GM15510 (cell line): Measurements from ENCODE around the gene ZNF580.
A peak's percentile ranks its signal among the peaks of the same experiment; 100 is the strongest.

Experiments used
- POLR2A ChIP-seq: IDR thresholded peaks from 3 replicates; pipeline ENCODE4 v1.6.1; 2011; ENCODE audit warnings: borderline replicate concordance; ENCODE audit not compliant: insufficient read length; ENCODE audit errors: extremely low read depth

ZNF580 gene

DNA sequence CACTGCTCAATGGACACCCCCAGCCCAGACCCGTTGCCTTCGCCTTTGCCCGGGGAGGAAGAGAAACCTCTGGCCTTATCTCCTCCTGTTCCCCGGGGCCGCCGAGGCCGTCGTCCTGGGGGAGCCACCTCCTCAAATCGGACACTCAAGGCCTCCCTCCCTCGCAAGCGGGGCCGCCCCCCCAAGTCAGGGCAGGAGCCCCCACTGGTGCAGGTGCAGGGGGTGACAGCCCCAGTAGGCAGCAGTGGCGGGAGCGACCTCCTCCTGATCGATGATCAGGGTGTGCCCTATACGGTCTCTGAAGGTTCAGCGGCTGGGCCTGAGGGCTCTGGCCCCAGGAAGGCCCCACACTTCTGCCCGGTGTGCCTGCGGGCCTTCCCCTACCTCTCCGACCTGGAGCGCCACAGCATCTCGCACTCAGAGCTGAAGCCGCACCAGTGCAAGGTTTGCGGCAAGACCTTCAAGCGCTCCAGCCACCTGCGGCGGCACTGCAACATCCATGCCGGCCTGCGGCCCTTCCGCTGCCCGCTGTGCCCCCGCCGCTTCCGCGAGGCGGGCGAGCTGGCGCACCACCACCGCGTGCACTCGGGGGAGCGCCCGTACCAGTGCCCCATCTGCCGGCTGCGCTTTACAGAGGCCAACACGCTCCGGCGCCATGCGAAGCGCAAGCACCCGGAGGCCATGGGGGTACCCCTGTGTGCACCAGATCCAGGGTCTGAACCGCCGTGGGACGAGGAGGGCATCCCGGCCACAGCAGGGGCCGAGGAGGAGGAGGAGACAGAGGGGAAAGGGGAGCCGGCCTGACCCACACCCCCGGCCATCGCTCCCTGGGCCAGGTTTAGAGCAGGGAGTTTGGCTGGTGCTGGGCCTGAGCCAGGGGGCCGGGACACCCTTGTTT, 38.4 kb upstream of the ZNF580 start:
- TF ChIP-seq POLR2A = no peak

DNA sequence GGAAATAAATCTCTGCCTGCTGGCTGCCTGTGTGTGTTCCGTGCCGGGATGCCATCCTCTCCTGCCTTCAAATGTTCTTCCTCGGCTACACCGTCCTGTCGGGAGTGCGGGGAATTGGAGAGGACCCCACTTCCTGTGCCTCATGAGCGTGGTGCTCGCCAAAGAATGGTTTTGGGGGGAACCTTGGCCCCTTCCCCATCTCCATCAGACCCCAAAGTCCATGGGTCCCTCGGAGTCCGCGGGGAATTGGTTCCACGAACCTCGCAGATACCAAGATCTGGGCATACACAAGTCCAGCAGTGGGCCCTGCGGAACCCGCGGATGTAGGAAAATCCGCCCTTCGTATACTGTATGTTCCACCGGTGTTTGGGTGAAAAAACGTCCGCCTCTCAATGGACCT, 37.7 kb upstream of the ZNF580 start:
- TF ChIP-seq POLR2A = no peak

DNA sequence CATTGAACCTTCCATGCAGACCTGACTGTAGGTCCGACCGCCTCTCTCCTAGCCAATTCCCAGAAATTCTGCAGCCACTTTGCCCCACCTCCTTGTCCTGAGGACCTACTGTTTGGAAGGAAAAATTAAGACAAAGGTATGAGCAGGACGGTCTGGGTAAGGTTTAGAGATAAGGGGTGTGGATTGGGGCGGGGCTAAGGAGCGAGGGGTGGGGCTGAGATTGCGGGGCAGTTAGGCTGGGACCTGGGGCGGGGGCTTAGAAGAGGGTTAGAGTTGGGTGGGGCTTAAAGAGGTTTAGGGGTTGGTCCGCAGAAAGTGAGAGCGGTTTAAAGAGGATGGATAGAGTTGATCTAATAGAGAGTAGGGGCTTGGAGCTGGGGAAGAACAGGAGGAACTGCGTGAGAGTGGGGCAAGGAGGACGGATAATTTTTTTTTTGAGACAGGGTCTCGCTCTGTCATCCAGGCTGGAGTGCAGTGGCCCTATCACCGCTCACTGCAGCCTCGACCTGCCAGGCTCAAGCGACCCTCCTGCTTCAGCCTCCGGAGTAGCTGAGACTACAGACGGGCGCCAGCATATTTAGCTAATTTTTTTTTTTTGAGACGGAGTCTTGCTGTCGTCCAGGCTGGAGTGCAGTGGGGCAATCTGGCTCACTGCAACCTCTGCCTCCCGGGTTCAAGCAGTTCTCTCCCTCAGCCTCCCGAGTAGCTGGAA, 37.1 kb upstream of the ZNF580 start:
- no peak for TF ChIP-seq POLR2A

DNA sequence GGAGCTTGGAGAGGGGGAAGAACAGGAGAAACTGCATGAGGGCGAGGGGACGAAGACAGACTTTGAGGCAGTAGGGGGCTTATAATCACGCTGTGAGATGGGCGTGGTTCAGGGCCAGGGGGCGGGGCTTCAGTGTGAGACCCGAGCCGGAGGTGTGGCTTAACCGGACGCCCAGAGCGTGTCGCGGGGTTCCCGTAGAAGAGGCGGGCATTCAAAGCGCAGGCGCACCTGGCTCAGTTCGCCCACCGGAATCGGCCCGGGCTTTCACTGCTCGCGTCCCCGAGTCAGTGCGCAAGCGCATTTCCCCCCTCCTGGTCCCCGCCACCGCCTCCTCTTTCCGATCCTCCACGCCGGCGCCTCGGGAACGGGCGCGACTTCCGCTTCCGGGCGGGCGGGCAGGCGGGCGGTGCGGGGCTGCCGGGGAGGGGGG, 35.6 kb upstream of the ZNF580 start:
- TF ChIP-seq POLR2A = peak; percentile 16

DNA sequence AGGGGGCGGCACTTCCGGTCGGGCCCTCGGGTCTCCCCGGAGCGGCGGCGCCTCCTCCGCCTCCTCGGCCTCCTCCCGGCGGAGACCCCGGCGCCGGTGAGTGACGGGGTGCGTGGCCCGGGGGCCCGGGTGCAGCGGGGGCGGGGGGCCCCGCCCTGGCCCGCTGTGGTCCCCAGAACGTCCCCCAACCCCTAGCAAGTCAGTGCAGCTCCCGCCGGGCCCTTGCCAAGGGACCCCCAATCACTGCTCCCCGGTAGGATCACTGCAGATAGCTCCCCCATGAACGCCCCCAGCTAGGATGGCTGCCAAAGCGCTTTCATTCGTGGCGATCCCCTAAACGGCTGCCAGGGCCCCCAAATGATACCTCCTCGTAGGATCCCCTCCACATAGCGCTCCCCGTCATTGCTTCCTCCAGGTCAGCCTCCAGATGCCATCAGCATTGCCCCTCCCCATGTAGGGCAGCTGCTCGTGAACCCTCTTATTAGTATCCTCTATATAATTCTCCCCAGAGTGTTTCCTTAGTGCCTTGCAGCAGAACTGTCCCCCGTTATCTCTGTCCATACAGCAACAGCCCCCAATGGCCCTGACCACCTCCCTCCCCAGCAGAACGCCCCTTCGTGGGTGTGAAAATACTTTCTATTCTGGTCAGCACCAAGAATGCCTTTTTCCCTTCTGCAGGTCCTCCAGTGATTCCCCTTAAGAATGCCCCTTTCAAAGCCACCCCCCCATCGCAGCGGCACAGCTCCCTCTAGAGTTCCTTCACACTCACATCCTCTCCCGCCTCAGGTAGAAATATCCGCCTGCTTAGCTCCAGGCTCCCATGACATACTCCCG, 34.9 kb upstream of the ZNF580 start, which contains the start of gene ZNF865:
ZNF865 (plus strand) TSS at position 11 of the 834 bp plus-strand sequence. CDS start 7,972 bp downstream, outside the sequence.
- TF ChIP-seq POLR2A = peak; percentile 21

DNA sequence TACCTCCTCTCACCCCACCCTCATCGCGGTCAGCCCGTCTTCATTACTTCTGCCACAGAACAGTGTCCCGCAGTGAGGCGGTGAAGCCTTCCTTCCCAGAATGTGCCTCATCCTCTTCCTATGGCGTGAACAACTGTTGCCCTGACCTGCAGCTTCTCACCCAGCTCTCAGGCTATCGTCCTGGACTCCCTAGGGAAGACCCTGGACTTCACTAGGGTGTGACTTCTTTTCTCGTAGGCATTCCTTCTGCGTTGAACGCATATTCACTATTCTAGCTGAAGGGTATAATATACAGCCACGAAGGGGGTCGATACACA, 34.4 kb upstream of the ZNF580 start:
- no peak for TF ChIP-seq POLR2A

DNA sequence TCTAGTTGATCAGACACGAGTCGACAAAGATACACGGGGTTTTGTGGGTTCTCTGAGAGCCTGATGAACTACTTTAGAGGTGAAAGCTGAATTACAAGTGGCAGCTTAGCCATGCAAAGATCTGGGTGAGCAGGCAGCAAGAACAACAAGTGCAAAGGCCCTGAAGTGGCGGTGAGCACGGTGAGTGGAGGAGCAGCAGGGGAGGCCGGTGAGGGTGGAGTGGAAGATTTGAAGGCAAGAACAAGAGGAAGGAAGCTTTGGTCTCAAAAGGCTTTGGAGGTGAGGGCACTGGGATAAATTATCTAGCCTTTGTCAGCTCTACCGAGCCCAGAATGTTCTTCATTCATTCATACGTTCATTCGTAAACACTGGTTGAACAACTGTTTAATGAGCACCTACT, 34.0 kb upstream of the ZNF580 start:
- TF ChIP-seq POLR2A = no peak

DNA sequence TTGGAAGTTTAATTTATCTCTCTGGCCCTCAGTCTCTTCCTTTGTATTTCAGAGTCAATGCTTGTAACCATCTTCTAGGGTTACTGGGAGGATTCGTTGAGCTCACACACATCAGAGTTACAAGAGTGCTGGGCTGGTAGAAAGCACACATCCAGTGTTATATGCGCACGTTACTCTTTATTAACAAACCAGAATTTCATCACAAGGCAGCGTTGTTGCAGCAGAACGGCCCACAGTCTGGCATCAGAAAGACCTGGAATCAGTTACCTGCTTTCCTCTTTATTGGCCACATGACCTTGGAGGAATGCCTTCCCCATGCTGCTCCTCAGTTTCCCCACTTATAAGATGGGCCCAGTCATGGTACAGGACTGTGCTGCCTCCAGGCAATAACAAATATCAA, 31.5 kb upstream of the ZNF580 start:
- no peak for TF ChIP-seq POLR2A

DNA sequence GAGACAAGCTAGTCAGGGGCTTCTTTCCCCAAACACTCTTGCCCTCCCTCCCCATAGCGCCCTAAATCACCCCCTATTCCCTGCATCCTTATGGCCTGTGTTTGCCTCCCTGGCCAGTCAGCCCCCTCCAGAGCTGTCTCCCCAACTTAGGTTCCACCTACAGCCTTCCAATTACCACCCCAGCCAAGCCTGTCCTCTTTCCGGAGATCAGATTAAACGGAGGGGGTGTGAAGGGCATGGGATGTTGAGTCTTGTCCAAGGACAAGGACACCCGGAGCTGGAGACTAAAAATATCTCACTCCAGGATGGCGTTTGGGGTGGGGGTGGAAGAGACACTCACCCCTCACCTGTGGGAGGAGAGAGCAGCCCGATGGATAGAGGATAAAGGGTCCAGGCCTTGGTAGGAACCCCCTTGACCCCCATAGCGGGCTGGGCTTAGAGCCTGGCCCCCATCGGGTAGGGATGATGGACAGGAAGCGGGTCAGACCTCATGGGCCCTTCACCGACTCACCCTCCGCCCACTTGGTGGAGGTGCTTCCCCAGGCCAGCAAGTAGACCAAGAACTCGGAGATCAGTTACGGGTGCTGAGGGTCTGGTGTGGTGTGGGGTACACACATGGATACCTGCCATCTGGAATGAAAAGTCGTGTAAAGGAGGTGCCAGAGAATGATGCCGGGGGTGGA, 29.4 kb upstream of the ZNF580 start:
- no peak for TF ChIP-seq POLR2A

DNA sequence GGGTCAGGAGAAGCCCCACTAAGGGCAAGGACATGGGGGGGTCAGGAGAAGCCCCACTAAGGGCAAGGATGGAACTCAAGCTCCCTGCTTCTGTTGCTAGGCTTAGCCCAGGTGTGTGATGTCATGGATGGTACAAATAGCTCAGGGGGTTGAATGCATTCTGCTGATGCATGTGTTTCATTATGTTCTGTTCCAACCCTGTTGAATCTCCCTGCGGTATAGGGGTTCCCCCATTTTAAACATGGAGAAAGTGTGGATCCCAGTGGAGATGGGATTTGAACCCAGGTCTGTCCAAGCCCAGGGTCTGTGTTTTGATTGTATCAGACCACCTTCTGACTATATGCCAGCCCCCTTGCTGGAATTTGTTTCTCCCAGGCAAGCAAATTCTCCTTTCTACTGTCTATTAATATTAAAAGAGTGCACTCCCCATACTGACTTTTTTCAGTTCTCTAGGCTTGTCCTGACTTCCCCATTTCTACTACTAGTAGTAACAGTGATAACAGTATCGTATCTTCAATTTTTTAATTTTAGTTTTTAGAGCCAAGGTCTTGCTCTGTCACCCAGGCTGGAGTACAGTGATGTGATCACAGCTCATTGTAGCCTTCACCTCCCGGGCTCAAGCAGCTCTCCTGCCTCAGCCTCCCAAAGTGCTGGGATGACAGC, 28.7 kb upstream of the ZNF580 start:
- no peak for TF ChIP-seq POLR2A

DNA sequence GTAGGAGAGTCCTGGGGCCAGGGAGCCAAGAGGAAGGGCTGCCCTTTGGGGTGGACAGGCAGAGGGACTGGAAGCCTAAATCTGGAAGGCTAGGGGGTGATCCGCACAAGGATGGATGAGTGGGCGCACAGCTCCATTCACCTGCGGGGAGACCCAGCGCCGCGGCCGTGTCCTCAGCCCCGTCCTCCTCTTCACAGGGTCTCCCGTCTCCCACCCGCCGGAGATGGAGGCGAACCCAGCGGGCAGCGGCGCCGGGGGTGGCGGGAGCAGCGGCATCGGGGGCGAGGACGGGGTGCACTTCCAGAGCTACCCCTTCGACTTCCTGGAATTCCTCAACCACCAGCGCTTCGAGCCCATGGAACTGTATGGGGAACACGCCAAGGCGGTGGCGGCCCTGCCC, 27.4 kb upstream of the ZNF580 start:
- TF ChIP-seq POLR2A = no peak

DNA sequence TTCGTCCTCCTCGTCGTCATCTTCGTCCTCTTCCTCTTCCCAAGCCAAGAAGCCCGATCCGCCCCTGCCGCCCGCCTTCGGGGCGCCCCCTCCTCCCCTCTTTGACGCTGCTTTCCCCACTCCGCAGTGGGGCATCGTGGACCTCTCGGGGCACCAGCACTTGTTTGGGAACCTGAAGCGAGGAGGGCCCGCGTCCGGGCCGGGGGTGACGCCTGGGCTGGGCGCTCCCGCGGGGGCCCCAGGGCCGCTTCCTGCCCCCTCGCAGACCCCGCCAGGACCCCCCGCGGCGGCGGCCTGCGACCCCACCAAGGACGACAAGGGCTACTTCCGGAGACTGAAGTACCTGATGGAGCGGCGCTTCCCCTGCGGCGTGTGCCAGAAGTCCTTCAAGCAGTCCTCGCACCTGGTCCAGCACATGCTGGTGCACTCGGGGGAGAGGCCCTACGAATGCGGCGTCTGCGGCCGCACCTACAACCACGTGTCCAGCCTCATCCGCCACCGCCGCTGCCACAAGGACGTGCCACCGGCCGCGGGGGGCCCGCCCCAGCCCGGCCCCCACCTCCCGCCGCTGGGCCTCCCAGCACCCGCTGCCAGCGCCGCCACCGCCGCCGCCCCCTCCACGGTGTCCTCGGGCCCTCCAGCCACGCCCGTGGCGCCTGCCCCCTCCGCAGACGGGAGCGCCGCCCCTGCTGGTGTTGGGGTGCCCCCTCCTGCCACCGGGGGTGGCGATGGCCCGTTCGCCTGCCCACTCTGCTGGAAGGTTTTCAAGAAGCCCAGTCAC, 26.7 kb upstream of the ZNF580 start:
- no peak for TF ChIP-seq POLR2A

DNA sequence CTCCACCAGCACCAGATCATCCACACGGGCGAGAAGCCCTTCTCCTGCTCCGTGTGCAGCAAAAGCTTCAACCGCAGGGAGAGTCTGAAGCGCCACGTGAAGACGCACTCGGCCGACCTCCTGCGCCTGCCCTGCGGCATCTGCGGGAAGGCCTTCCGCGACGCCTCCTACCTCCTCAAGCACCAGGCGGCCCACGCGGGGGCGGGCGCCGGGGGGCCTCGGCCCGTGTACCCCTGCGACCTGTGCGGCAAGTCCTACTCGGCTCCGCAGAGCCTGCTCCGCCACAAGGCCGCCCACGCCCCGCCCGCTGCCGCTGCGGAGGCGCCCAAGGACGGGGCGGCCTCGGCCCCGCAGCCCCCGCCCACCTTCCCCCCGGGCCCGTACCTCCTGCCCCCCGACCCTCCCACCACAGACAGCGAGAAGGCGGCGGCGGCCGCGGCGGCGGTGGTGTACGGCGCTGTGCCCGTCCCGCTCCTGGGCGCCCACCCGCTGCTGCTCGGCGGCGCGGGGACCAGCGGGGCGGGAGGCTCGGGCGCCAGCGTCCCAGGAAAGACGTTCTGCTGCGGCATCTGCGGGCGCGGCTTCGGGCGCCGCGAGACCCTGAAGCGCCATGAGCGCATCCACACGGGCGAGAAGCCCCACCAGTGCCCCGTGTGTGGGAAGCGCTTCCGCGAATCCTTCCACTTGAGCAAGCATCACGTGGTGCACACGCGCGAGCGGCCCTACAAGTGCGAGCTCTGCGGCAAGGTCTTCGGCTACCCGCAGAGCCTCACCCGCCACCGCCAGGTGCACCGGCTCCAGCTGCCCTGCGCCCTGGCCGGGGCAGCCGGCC, 25.9 kb upstream of the ZNF580 start:
- no peak for TF ChIP-seq POLR2A
